OCI-LY3 (cell line): ENCODE results near the gene RNF187.

Experiments used
- CTCF ChIP-seq: fragments of 200-600, 300-600 bp; sonication (generic); IDR thresholded peaks from 2 replicates; pipeline ENCODE4 v1.5.1; 2014; ENCODE audit warnings: antibody characterized with exemption, low read length, low read depth
- EZH2phosphoT487 ChIP-seq: fragments of 200-600 bp; shearing (Covaris generic); IDR thresholded peaks from 2 replicates; pipeline ENCODE4 v1.6.1; 2018; ENCODE audit warnings: antibody characterized with exemption, mixed run types, low read depth

GRCh38 chr1:228486596-228487335 lies 416 bp upstream of the RNF187 start:
- TF ChIP-seq CTCF (no peak), EZH2phosphoT487 (no peak)
